ENCODE results near the gene UFD1. TPM values are rescaled to one million over a fixed set of nuclear protein-coding genes. Genes with fewer than 3 reads are reported as not detected.

The UFD1 gene
- total and polyA plus RNA-seq, 9 of the 15 experiments (the other 6 are each of a cell fraction or from before 2014, with no cell fraction given), result 238 to 645 (median 363) TPM

DNA sequence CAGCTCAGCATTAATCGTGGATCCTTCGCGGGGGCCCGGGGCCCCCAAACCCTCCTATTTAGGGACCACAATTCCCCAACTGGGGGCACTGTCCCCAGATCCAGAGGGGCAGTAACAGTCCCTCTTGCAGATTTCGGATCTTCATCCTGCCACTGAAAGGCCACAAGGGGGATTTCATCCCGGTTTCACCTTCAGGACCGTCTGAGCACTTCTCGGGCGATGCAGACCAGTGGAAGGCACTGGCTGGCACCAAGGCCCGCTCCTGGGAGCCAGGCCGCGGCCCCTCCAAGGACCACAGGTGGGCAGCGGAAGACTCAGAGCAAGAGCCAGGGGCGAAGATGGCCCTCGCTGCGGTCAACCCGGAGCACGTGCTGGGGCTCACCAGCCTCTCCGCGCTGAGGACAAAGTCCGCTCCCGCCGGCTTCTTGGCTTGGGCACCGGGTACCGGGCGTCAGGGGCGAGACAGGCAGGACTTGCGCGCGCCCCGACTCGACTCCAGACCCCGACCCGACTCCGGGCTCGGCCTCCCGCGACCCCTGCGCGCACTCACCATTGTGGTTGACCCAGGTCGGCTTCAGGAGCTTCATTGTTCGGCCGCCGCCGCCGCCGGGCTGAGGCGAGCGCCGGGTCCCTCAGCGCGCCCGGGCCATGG lies 48.0 kb downstream of the UFD1 start (continued):
- TF ChIP-seq TCF7L2 (IDR thresholded peaks at IDR 0.05; ENCODE audit: low read depth, low read length) (0 out of 2 replicates have a peak, but pooled peaks have one; percentile 16), BRCA1 (IDR thresholded peaks at IDR 0.05) (no peak), BRCA1 (CRISPR knock-in tag; IDR thresholded peaks at IDR 0.05) (no peak), RBM14 (IDR thresholded peaks at IDR 0.05; ENCODE audit: borderline replicate concordance, insufficient read depth, low read depth, low read length) (peak; percentile 42; the same call in 1 of the 2 replicates), TEAD1 (CRISPR knock-in tag; IDR thresholded peaks at IDR 0.05) (0 out of 4 replicates have a peak, but pooled peaks of 1 of the 2 experiments have one; percentile 14), HDAC8 (tag; IDR thresholded peaks at IDR 0.05) (peak; percentile 72), ZNF780A (CRISPR knock-in tag; IDR thresholded peaks at IDR 0.05) (no peak), PCBP2 (IDR thresholded peaks at IDR 0.05; ENCODE audit: low read depth, low read length, poor library complexity, severe bottlenecking) (no peak), ZNF586 (CRISPR knock-in tag; conservative IDR thresholded peaks at IDR 0.05) (peak; percentile 81; the same call in 1 of the 2 replicates), MAZ (CRISPR knock-in tag; conservative IDR thresholded peaks at IDR 0.05 in 1 of 2, IDR thresholded peaks at IDR 0.05 in 1 of 2) (peak; percentile 33 to 69; a peak in 3 of 4 replicates), CHD1 (IDR thresholded peaks at IDR 0.05; ENCODE audit: low read length) (peak; percentile 97), RBBP5 (IDR thresholded peaks at IDR 0.05; ENCODE audit: borderline replicate concordance, insufficient read depth, low read length, poor library complexity, severe bottlenecking) (peak; percentile 78), SAP30 (IDR thresholded peaks at IDR 0.05; ENCODE audit: borderline replicate concordance, insufficient read depth, low read depth, low read length, poor library complexity, severe bottlenecking) (peak; percentile 84), RFX7 (CRISPR knock-in tag; IDR thresholded peaks at IDR 0.05) (0 out of 2 replicates have a peak, but pooled peaks have one; percentile 46), ELF1 (tag; IDR thresholded peaks at IDR 0.05) (no peak)
- TF ChIP-seq, protein P1, sequence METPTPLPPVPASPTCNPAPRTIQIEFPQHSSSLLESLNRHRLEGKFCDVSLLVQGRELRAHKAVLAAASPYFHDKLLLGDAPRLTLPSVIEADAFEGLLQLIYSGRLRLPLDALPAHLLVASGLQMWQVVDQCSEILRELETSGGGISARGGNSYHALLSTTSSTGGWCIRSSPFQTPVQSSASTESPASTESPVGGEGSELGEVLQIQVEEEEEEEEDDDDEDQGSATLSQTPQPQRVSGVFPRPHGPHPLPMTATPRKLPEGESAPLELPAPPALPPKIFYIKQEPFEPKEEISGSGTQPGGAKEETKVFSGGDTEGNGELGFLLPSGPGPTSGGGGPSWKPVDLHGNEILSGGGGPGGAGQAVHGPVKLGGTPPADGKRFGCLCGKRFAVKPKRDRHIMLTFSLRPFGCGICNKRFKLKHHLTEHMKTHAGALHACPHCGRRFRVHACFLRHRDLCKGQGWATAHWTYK (CRISPR knock-in tag; IDR thresholded peaks at IDR 0.05), result peak; percentile 74; the same call in 1 of the 2 replicates
- TF ChIP-seq, protein P2, sequence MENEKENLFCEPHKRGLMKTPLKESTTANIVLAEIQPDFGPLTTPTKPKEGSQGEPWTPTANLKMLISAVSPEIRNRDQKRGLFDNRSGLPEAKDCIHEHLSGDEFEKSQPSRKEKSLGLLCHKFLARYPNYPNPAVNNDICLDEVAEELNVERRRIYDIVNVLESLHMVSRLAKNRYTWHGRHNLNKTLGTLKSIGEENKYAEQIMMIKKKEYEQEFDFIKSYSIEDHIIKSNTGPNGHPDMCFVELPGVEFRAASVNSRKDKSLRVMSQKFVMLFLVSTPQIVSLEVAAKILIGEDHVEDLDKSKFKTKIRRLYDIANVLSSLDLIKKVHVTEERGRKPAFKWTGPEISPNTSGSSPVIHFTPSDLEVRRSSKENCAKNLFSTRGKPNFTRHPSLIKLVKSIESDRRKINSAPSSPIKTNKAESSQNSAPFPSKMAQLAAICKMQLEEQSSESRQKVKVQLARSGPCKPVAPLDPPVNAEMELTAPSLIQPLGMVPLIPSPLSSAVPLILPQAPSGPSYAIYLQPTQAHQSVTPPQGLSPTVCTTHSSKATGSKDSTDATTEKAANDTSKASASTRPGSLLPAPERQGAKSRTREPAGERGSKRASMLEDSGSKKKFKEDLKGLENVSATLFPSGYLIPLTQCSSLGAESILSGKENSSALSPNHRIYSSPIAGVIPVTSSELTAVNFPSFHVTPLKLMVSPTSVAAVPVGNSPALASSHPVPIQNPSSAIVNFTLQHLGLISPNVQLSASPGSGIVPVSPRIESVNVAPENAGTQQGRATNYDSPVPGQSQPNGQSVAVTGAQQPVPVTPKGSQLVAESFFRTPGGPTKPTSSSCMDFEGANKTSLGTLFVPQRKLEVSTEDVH (IDR thresholded peaks at IDR 0.05; ENCODE audit: low read depth, partially characterized antibody), result no peak
- TF ChIP-seq, protein P3, sequence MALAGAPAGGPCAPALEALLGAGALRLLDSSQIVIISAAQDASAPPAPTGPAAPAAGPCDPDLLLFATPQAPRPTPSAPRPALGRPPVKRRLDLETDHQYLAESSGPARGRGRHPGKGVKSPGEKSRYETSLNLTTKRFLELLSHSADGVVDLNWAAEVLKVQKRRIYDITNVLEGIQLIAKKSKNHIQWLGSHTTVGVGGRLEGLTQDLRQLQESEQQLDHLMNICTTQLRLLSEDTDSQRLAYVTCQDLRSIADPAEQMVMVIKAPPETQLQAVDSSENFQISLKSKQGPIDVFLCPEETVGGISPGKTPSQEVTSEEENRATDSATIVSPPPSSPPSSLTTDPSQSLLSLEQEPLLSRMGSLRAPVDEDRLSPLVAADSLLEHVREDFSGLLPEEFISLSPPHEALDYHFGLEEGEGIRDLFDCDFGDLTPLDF (CRISPR knock-in tag; IDR thresholded peaks at IDR 0.05), result peak; percentile 91
- TF ChIP-seq, protein P4, sequence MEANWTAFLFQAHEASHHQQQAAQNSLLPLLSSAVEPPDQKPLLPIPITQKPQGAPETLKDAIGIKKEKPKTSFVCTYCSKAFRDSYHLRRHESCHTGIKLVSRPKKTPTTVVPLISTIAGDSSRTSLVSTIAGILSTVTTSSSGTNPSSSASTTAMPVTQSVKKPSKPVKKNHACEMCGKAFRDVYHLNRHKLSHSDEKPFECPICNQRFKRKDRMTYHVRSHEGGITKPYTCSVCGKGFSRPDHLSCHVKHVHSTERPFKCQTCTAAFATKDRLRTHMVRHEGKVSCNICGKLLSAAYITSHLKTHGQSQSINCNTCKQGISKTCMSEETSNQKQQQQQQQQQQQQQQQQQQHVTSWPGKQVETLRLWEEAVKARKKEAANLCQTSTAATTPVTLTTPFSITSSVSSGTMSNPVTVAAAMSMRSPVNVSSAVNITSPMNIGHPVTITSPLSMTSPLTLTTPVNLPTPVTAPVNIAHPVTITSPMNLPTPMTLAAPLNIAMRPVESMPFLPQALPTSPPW (CRISPR knock-in tag; IDR thresholded peaks at IDR 0.05), result no peak
